Smooth muscle cell (in vitro differentiated cells): ENCODE measurements around the gene ARHGEF12. TPM values are rescaled to one million over a fixed set of nuclear protein-coding genes. Genes with fewer than 3 reads are reported as not detected.

Experiments
- DNase-seq: peaks from one replicate; lab custom pipeline; 2025; ENCODE audit not compliant: unreplicated experiment; lab: John Stamatoyannopoulos, UW
- H2AFZ ChIP-seq: fragments of 200-600 bp; sonication (generic); 2 replicates; pipeline ENCODE4 v1.6.0; 2016; ENCODE audit warnings: antibody characterized with exemption, low read depth, mild to moderate bottlenecking
- H3F3A ChIP-seq: fragments of 200-600 bp; sonication (generic); 2 replicates; pipeline ENCODE4 v1.6.0; 2017; ENCODE audit warnings: antibody characterized with exemption, low read depth
- H3K27ac ChIP-seq: fragments of 200-600 bp; sonication (generic); 2 replicates; pipeline ENCODE4 v1.5.1; 2016; ENCODE audit warnings: low read depth, mild to moderate bottlenecking
- H3K27me3 ChIP-seq: fragments of 200-600 bp; sonication (generic); 2 replicates; pipeline ENCODE4 v1.6.1; 2016; ENCODE audit warnings: low read depth, mild to moderate bottlenecking
- H3K36me3 ChIP-seq: fragments of 200-600 bp; sonication (generic); 2 replicates; pipeline ENCODE4 v1.5.1; 2016; ENCODE audit warnings: low read depth
- H3K4me1 ChIP-seq: fragments of 200-600 bp; sonication (generic); 2 replicates; pipeline ENCODE4 v1.5.1; 2016; ENCODE audit warnings: low read depth
- H3K4me2 ChIP-seq: fragments of 200-600 bp; sonication (generic); 2 replicates; pipeline ENCODE4 v1.6.0; 2016; ENCODE audit warnings: mild to moderate bottlenecking
- H3K4me3 ChIP-seq: fragments of 200-600 bp; sonication (generic); 2 replicates; pipeline ENCODE4 v1.5.1; 2016; ENCODE audit warnings: mild to moderate bottlenecking
- H3K79me2 ChIP-seq: fragments of 200-600 bp; sonication (generic); 2 replicates; pipeline ENCODE4 v1.6.0; 2016; ENCODE audit warnings: low read depth, mild to moderate bottlenecking
- H3K9ac ChIP-seq: fragments of 200-600 bp; sonication (generic); 2 replicates; pipeline ENCODE4 v1.6.0; 2016; ENCODE audit warnings: low read depth
- H3K9me3 ChIP-seq: fragments of 200-600 bp; sonication (generic); replicated peaks from 2 replicates; pipeline ENCODE4 v1.5.1; 2016; ENCODE audit warnings: low read depth
- H4K20me1 ChIP-seq: fragments of 200-600 bp; sonication (generic); 2 replicates; pipeline ENCODE4 v1.6.0; 2016; ENCODE audit warnings: low read depth
- WGBS: methylation state at CpG from one replicate; pipeline ENCODE4 v1.1.7; 2016; ENCODE audit warnings: low lambda C conversion rate; 5-methylcytosine and 5-hydroxymethylcytosine counted together
- polyA plus RNA-seq: library from polyadenylated mRNA; unstranded; fragments of >200 nt; fragmentation: Nextera tagmentation; extraction: Ambion mirVana; gene quantifications from 2 replicates; pipeline ENCODE4 v1.2.1, GENCODE V29; 2016
- total RNA-seq: library from RNA; depleted of rRNA; stranded (reverse); fragments of >200 nt; gene quantifications from 2 replicates; pipeline ENCODE4 v1.2.3, GENCODE V29; 2014
- TF ChIP-seq, protein P1 (sequence below): fragments of 200-600 bp; sonication (generic); IDR thresholded peaks from 2 replicates; pipeline ENCODE4 v1.5.1; 2017; ENCODE audit warnings: borderline replicate concordance, mild to moderate bottlenecking, antibody characterized with exemption; ENCODE audit not compliant: insufficient read depth, poor library complexity, severe bottlenecking

Gene ARHGEF12
- total and polyA plus RNA-seq, 2 experiments from 2014 or later, result 24.6 to 89.4 TPM

DNA sequence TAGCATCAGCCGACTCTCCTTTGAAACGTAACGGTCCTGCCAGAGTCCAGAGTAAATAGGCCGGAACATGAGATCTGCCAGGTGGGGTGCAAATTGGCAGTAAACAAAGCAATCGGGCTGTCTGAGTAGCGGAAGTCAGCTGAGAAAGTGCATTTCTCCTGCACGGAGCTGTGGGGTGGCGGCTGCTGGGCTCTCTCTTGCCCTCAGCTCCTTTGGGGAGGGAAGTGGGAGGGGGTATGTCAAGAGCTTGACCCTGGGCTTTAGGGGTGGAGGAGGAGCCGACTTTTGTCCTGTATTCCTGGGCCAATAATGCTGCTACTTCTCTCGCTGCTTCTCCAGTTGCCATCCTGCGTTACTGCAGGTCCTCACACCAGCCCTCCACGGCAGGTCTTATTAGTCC is 187.0 kb downstream of the ARHGEF12 start:
- peaks cover 15% of the 10 kb centered on the region for H3K27me3 ChIP-seq
- peaks cover 8% of the 10 kb centered on the region for H3K4me1 ChIP-seq
- no peaks in the 10 kb centered on the region for H3F3A ChIP-seq
- H3K36me3 ChIP-seq, result no peaks in the 10 kb centered on the region
- H3K4me2 ChIP-seq, result no peak overlapping the region
- no peak overlapping the region for H3K9ac ChIP-seq
- H3K27ac ChIP-seq, result no peak overlapping the region
- 73% methylated on average over 12 of the region's 12 CpGs for WGBS
- H3K79me2 ChIP-seq, result no peaks in the 10 kb centered on the region
- no peaks in the 10 kb centered on the region for H3K9me3 ChIP-seq
- H2AFZ ChIP-seq, result no peak overlapping the region
- no peak overlapping the region for H3K4me3 ChIP-seq
- TF ChIP-seq, protein P1, sequence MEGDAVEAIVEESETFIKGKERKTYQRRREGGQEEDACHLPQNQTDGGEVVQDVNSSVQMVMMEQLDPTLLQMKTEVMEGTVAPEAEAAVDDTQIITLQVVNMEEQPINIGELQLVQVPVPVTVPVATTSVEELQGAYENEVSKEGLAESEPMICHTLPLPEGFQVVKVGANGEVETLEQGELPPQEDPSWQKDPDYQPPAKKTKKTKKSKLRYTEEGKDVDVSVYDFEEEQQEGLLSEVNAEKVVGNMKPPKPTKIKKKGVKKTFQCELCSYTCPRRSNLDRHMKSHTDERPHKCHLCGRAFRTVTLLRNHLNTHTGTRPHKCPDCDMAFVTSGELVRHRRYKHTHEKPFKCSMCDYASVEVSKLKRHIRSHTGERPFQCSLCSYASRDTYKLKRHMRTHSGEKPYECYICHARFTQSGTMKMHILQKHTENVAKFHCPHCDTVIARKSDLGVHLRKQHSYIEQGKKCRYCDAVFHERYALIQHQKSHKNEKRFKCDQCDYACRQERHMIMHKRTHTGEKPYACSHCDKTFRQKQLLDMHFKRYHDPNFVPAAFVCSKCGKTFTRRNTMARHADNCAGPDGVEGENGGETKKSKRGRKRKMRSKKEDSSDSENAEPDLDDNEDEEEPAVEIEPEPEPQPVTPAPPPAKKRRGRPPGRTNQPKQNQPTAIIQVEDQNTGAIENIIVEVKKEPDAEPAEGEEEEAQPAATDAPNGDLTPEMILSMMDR, result no peak
- no peaks in the 10 kb centered on the region for H4K20me1 ChIP-seq
- no peak for DNase-seq

- no peak overlapping the region for H3K4me2 ChIP-seq
- DNase-seq, result no peak
- H3K4me3 ChIP-seq, result no peak overlapping the region
- H3K36me3 ChIP-seq, result no peaks in the 10 kb centered on the region
- TF ChIP-seq, protein P1, result no peak
- no peaks in the 10 kb centered on the region for H3F3A ChIP-seq
- peaks cover 15% of the 10 kb centered on the region for H3K27me3 ChIP-seq
- H3K9me3 ChIP-seq, result no peaks in the 10 kb centered on the region
- H2AFZ ChIP-seq, result no peak overlapping the region
- no peak overlapping the region for H3K9ac ChIP-seq
- whole genome bisulfite sequencing, result 98% methylated on average over 9 of the region's 9 CpGs
- H4K20me1 ChIP-seq, result no peaks in the 10 kb centered on the region
- H3K79me2 ChIP-seq, result no peaks in the 10 kb centered on the region
- no peak overlapping the region for H3K27ac ChIP-seq
- peaks cover 8% of the 10 kb centered on the region for H3K4me1 ChIP-seq
Measured at GRCh38 chr11:120524536-120525085, 188.4 kb downstream of the ARHGEF12 start.

GRCh38 chr11:120525261-120526171 is 189.3 kb downstream of the ARHGEF12 start:
- Histone ChIP-seq H3K4me2 (no peak overlapping the region), H3K27ac (no peak overlapping the region), H4K20me1 (no peaks in the 10 kb centered on the region), H3K36me3 (no peaks in the 10 kb centered on the region), H3K4me1 (peaks cover 8% of the 10 kb centered on the region), H3K4me3 (no peak overlapping the region), H3K9me3 (no peaks in the 10 kb centered on the region), H3K79me2 (no peaks in the 10 kb centered on the region), H3K27me3 (peaks cover 17% of the 10 kb centered on the region), H3F3A (no peaks in the 10 kb centered on the region), H3K9ac (no peak overlapping the region), H2AFZ (no peak overlapping the region)
- no peak for DNase-seq
- TF ChIP-seq, protein P1, result no peak
- WGBS, result 91% methylated on average over 16 of the region's 16 CpGs
